Superior temporal gyrus (tissue), 1 donor: Measurements from ENCODE around the gene MYOZ1.

Experiments used
- DNase-seq: peaks from one replicate; pipeline ENCODE4 v3.0.0-alpha.2; 2016; ENCODE audit errors: extremely low spot score

MYOZ1 gene

GRCh38 chr10:73597346-73597745 is 43.9 kb downstream of the MYOZ1 start:
- no peak for DNase-seq

- no peak for DNase-seq
Observed at GRCh38 chr10:73593812-73594211, 47.5 kb downstream of the MYOZ1 start.

- no peak for DNase-seq
Observed at GRCh38 chr10:73593110-73593509, 48.2 kb downstream of the MYOZ1 start.

- DNase-seq, result peak; percentile 91
Observed at GRCh38 chr10:73591935-73592699, 49.2 kb downstream of the MYOZ1 start.

- peak; percentile 87 for DNase-seq
Observed at GRCh38 chr10:73590881-73591799, 50.1 kb downstream of the MYOZ1 start, which contains the start of gene USP54. USP54 (minus strand) TSS chr10:73591342; CDS start chr10:73575658, 15,684 bp downstream.

DNA sequence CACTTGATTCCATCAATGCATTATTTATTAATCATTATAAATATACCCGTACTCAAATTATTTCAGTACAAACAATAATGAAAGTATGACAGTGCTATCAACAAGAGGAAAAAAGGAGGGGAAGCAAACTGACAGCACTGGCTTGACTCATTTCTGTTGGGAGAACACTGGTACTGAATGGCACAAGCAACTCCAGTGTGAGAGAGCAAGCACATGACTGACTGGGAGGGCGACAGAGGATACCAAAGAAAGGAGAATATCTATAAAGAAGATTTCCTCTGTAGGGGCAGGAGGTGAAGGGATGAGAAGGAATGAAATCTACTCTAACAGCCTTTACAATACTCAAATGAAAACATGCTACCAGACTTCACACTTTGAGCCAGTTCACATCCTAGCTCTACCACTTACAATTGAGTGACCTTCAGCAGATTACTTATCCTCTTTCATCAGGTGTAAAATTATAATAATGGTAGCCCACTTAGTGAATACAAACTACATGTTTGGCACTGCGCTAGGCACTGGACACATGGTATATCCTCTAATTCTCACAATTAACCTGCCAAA is 51.6 kb downstream of the MYOZ1 start:
- peak; percentile 95 for DNase-seq

- DNase-seq, result no peak
Observed at GRCh38 chr10:73588656-73589055, 52.6 kb downstream of the MYOZ1 start.

GRCh38 chr10:73586583-73586984 is 54.7 kb downstream of the MYOZ1 start:
- peak; percentile 70 for DNase-seq

DNA sequence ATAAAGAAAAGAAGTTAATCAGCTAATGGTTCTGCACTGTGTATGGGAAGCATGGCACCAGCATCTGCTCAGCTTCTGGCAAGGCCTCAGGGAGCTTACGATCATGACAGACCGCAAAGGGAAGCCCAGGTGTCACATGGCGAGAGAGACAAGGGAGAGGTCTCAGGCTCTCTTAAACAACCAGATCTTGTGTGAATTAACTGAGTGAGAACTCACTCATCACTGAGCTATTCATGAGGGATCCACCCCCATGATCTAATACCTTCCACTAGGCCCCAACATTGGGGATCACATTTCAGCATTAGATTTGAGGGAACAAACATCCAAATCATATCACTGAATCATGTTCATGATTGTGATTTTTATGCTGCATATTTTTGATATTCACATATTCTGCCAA is 55.9 kb downstream of the MYOZ1 start:
- no peak for DNase-seq

DNA sequence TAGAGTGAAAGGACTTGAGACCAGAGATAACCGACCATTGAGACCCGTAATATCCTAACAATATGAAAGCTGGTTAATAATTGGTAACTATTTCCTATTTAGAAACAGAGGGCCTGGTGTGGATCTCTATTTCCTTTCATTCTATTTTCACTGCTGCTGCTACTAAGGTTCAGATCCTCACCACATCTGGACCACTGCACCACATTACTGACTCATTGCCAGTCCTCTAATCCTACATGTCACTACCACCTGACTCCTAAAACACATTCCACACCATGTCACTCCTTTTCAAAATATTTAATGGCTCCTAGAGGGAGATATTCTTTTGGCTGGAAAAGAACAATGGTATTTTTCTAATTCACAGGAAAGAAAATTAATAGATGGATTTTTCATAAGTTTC is 56.5 kb downstream of the MYOZ1 start:
- DNase-seq, result no peak

- peak; percentile 78 for DNase-seq
Observed at GRCh38 chr10:73581918-73582317, 59.4 kb downstream of the MYOZ1 start.
